A673 (cell line): ENCODE results near the gene HABP2. TPM values are rescaled to one million over a fixed set of nuclear protein-coding genes. Genes with fewer than 3 reads are reported as not detected.

ENCODE experiments used
- BruUV-seq: library from RNA; stranded (reverse); fragments of 400-500 nt; replicated peaks from 2 replicates; lab custom pipeline; 2021; lab: Mats Ljungman, UMichigan
- CTCF ChIA-PET: fragments of 300-600 bp; sonication (Branson Sonifier 250); formaldehyde crosslinking; loops from one replicate; lab custom pipeline; 2022; ENCODE audit warnings: antibody characterized with exemption; lab: Charles Lee
- POLR2A ChIA-PET: fragments of 300-600 bp; sonication (Branson Sonifier 250); formaldehyde crosslinking; loops from one replicate; lab custom pipeline; 2022; ENCODE audit warnings: antibody characterized with exemption; ENCODE audit not compliant: low non-redundant PET; lab: Charles Lee
- DNase-seq: peaks from one replicate; pipeline ENCODE4 v3.0.0-alpha.2; 2015; ENCODE audit warnings: low spot score
- H3K27ac ChIP-seq: fragments of 200-600 bp; sonication (generic); 2 replicates; pipeline ENCODE4 v1.5.1; 2016; ENCODE audit warnings: mixed run types, low read depth, mild to moderate bottlenecking, mixed read lengths, antibody characterized with exemption, low read length; ENCODE audit not compliant: poor library complexity, severe bottlenecking
- H3K27me3 ChIP-seq: fragments of 200-600 bp; sonication (generic); replicated peaks from 2 replicates; pipeline ENCODE4 v1.6.1; 2017; ENCODE audit warnings: mixed run types, low read depth, mild to moderate bottlenecking, mixed read lengths, antibody characterized with exemption, low read length; ENCODE audit not compliant: insufficient read depth, poor library complexity
- H3K36me3 ChIP-seq: fragments of 200-600 bp; sonication (generic); 2 replicates; pipeline ENCODE4 v1.6.1; 2016; ENCODE audit warnings: mixed run types, mild to moderate bottlenecking, mixed read lengths, antibody characterized with exemption, low read length; ENCODE audit not compliant: insufficient read depth, poor library complexity, severe bottlenecking
- H3K4me1 ChIP-seq: fragments of 200-600 bp; sonication (generic); 2 replicates; pipeline ENCODE4 v1.6.1; 2017; ENCODE audit warnings: mixed run types, mild to moderate bottlenecking, mixed read lengths, antibody characterized with exemption, low read length; ENCODE audit not compliant: insufficient read depth, poor library complexity, severe bottlenecking
- H3K4me3 ChIP-seq: fragments of 200-600 bp; sonication (generic); 2 replicates; pipeline ENCODE4 v1.5.1; 2016; ENCODE audit warnings: low read depth, mixed run types, mild to moderate bottlenecking, mixed read lengths, low read length; ENCODE audit not compliant: poor library complexity, severe bottlenecking
- H3K9me3 ChIP-seq: fragments of 200-600 bp; sonication (generic); 2 replicates; pipeline ENCODE4 v1.6.1; 2016; ENCODE audit warnings: mixed run types, low read depth, mild to moderate bottlenecking, mixed read lengths, antibody characterized with exemption, low read length; ENCODE audit not compliant: poor library complexity, severe bottlenecking
- CTCF ChIP-seq: fragments of 300-800, 200-600 bp; sonication (generic); conservative IDR thresholded peaks from 2 replicates; pipeline ENCODE4 v1.5.1; 2017; ENCODE audit warnings: low read depth, mild to moderate bottlenecking, antibody characterized with exemption, low read length, moderate library complexity, mixed read lengths
- EZH2 ChIP-seq: fragments of 200-600 bp; sonication (generic); IDR thresholded peaks from 2 replicates; pipeline ENCODE4 v1.6.1; 2017; ENCODE audit warnings: borderline replicate concordance, low read depth, mild to moderate bottlenecking, mixed read lengths, antibody characterized with exemption, low read length; ENCODE audit not compliant: poor library complexity, severe bottlenecking
- intact Hi-C: fragments of 100-400 bp; cut with micrococcal nuclease; formaldehyde crosslinking; loops from one replicate; pipeline ENCODE4 v1.10.0; 2022; ENCODE audit not compliant: unreplicated experiment
- total RNA-seq: library from RNA; stranded (reverse); gene quantifications from 2 replicates; pipeline ENCODE4 v1.2.3, GENCODE V29; 2021

HABP2 gene
- total RNA-seq, 1 experiment from 2014 or later: not detected

- no TSS peak for BruUV-seq
- H3K9me3 ChIP-seq: no peaks in the 10 kb centered on the region
- no peaks in the 10 kb centered on the region for H3K36me3 ChIP-seq
- DNase-seq: no peak
- no peaks in the 10 kb centered on the region for H3K4me1 ChIP-seq
- TF ChIP-seq CTCF: no peak
- TF ChIP-seq EZH2: no peak
- H3K4me3 ChIP-seq: no peak overlapping the region
- CTCF ChIA-PET: no interaction called here
- no peak overlapping the region for H3K27ac ChIP-seq
- no peaks in the 10 kb centered on the region for H3K27me3 ChIP-seq
- POLR2A ChIA-PET: no interaction called here
- intact Hi-C loops: no loop called here
These were observed 66.5 kb downstream of the HABP2 start for GRCh38 chr10:113619401-113619800.

GRCh38 chr10:113620511-113620910 lies 67.7 kb downstream of the HABP2 start:
- Histone ChIP-seq H3K4me3 (no peak overlapping the region), H3K9me3 (no peaks in the 10 kb centered on the region), H3K27ac (no peak overlapping the region), H3K4me1 (no peaks in the 10 kb centered on the region), H3K27me3 (no peaks in the 10 kb centered on the region), H3K36me3 (no peaks in the 10 kb centered on the region)
- intact Hi-C loops: no loop called here
- POLR2A ChIA-PET: no interaction called here
- TF ChIP-seq EZH2: no peak
- no TSS peak for BruUV-seq
- no peak for DNase-seq
- CTCF ChIA-PET: no interaction called here

DNA sequence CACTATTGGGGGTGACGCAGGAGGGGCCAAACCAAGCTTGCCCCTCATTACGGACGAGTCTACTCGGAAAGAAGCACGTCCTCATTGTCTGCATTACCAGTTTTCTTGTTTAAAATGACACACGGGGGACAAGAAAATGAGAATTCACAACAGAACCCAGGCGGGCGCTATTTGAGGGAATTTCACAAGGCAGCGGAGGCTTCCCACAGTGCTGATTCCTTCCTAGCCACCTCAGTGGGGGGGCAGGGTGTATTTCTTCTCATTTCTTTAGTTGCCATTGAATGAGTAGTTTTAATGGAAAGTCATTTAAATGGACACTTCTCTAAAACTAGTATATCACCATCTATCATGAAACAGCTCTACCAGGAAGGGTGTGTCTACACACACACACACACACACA lies 68.1 kb downstream of the HABP2 start:
- no peaks in the 10 kb centered on the region for H3K4me1 ChIP-seq
- BruUV-seq: no TSS peak
- H3K27me3 ChIP-seq: no peaks in the 10 kb centered on the region
- no peak for TF ChIP-seq CTCF
- no peak for TF ChIP-seq EZH2
- no peaks in the 10 kb centered on the region for H3K9me3 ChIP-seq
- H3K4me3 ChIP-seq: no peak overlapping the region
- CTCF ChIA-PET: no interaction called here
- no peak overlapping the region for H3K27ac ChIP-seq
- POLR2A ChIA-PET: no interaction called here
- no peaks in the 10 kb centered on the region for H3K36me3 ChIP-seq
- DNase-seq: no peak
- intact Hi-C loops: no loop called here

- ChIA-PET CTCF (no interaction called here), POLR2A (no interaction called here)
- no peaks in the 10 kb centered on the region for H3K27me3 ChIP-seq
These were observed 68.9 kb downstream of the HABP2 start for GRCh38 chr10:113621799-113622198.

More at GRCh38 chr10:113621799-113622198, 68.9 kb downstream of the HABP2 start:
- Histone ChIP-seq H3K27ac (no peak overlapping the region), H3K4me1 (no peaks in the 10 kb centered on the region), H3K4me3 (no peak overlapping the region), H3K36me3 (no peaks in the 10 kb centered on the region), H3K9me3 (no peaks in the 10 kb centered on the region)
- BruUV-seq: no TSS peak
- DNase-seq: no peak
- intact Hi-C loops: no loop called here
- TF ChIP-seq CTCF (no peak), EZH2 (no peak)
